Osteoblast (primary cell): Measurements from ENCODE around the gene CEBPE. TPM values are rescaled to one million over a fixed set of nuclear protein-coding genes. Genes with fewer than 3 reads are reported as not detected.
A peak's percentile ranks its signal among the peaks of the same experiment; 100 is the strongest.

ENCODE experiments used
- DNase-seq: peaks from one replicate; pipeline ENCODE4 v3.0.0; 2011; ENCODE audit warnings: low spot score, mixed read lengths; ENCODE audit not compliant: insufficient read length; ENCODE audit errors: missing footprints
- H2AFZ ChIP-seq: 2 replicates; pipeline ENCODE4 v1.6.0; 2011; ENCODE audit warnings: mild to moderate bottlenecking, low read length
- H3K27ac ChIP-seq: 2 replicates; pipeline ENCODE4 v1.5.1; 2011; ENCODE audit warnings: mild to moderate bottlenecking, low read depth, low read length, moderate library complexity
- H3K27me3 ChIP-seq: 2 replicates; pipeline ENCODE4 v1.6.0; 2012; ENCODE audit warnings: mild to moderate bottlenecking, control low read depth, inconsistent platforms, low read length, moderate library complexity; ENCODE audit not compliant: insufficient read depth
- H3K36me3 ChIP-seq: 2 replicates; pipeline ENCODE4 v1.5.1; 2011; ENCODE audit warnings: mild to moderate bottlenecking, low read length, control low read depth, moderate library complexity; ENCODE audit not compliant: insufficient read depth
- H3K4me1 ChIP-seq: 2 replicates; pipeline ENCODE4 v1.5.1; 2011; ENCODE audit warnings: mild to moderate bottlenecking, low read length, control low read depth, moderate library complexity; ENCODE audit not compliant: insufficient read depth
- H3K4me2 ChIP-seq: 2 replicates; pipeline ENCODE4 v1.6.0; 2011; ENCODE audit warnings: mild to moderate bottlenecking, low read length; ENCODE audit not compliant: insufficient read depth
- H3K4me3 ChIP-seq: fragments of 200-600 bp; sonication (generic); 3 replicates; pipeline ENCODE4 v1.5.1; 2012; ENCODE audit warnings: mild to moderate bottlenecking, low read length, inconsistent platforms; ENCODE audit not compliant: insufficient read depth
- H3K79me2 ChIP-seq: 2 replicates; pipeline ENCODE4 v1.6.0; 2012; ENCODE audit warnings: mild to moderate bottlenecking, low read length, control low read depth, inconsistent platforms; ENCODE audit not compliant: insufficient read depth
- H3K9me3 ChIP-seq: 2 replicates; pipeline ENCODE4 v1.5.1; 2011; ENCODE audit warnings: low read depth, low read length, control low read depth
- H4K20me1 ChIP-seq: 2 replicates; pipeline ENCODE4 v1.6.0; 2012; ENCODE audit warnings: mild to moderate bottlenecking, low read length, control low read depth; ENCODE audit not compliant: insufficient read depth
- total RNA-seq: library from RNA; depleted of rRNA; stranded (reverse); fragments of >200 nt; gene quantifications from 2 replicates; pipeline ENCODE4 v1.2.3, GENCODE V29; 2012
- TF ChIP-seq, protein P1 (sequence below): IDR thresholded peaks from 2 replicates; pipeline ENCODE4 v1.5.1; 2011; ENCODE audit warnings: mild to moderate bottlenecking, low read depth, low read length, moderate library complexity; ENCODE audit errors: extremely low read depth

The CEBPE gene
- total RNA-seq, 1 donor: not detected

DNA sequence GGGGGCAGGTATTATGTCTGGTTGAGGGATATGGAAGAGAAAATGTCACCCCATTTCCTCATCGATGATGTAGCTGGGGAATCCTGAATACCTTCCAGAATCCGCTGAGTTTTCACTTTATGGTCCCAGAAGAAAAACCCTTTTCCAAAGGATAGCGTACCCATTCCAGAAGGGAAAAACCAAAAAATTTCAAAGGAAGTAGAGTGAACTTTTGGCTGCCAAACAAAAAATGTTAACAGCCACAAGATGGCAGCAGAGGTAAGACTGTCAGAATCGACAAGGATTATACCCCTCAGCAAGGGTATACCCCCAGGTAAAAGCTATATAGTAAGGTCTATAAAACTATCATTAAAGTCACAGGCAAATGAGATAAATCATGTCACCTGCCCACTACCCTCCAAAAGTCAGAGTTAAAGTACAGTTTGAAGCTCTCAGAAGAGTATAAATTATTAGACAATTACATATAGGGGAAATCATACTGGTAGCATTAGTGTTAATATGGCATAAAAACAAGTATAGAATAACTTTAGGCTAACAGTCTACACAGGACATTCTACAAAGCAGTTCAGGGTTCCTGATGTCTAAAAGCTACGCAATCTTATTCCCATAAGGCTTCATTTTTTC, 42.2 kb downstream of the CEBPE start:
- H3K9me3 ChIP-seq: no peaks in the 10 kb centered on the region
- H3K4me1 ChIP-seq: peaks cover 54% of the 10 kb centered on the region
- H3K27ac ChIP-seq: peak overlapping the region; percentile 90
- peak; percentile 46 for DNase-seq
- TF ChIP-seq, protein P1, sequence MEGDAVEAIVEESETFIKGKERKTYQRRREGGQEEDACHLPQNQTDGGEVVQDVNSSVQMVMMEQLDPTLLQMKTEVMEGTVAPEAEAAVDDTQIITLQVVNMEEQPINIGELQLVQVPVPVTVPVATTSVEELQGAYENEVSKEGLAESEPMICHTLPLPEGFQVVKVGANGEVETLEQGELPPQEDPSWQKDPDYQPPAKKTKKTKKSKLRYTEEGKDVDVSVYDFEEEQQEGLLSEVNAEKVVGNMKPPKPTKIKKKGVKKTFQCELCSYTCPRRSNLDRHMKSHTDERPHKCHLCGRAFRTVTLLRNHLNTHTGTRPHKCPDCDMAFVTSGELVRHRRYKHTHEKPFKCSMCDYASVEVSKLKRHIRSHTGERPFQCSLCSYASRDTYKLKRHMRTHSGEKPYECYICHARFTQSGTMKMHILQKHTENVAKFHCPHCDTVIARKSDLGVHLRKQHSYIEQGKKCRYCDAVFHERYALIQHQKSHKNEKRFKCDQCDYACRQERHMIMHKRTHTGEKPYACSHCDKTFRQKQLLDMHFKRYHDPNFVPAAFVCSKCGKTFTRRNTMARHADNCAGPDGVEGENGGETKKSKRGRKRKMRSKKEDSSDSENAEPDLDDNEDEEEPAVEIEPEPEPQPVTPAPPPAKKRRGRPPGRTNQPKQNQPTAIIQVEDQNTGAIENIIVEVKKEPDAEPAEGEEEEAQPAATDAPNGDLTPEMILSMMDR: peak; percentile 72
- no peaks in the 10 kb centered on the region for H3K27me3 ChIP-seq
- no peak overlapping the region for H2AFZ ChIP-seq
- peaks cover 43% of the 10 kb centered on the region for H3K79me2 ChIP-seq
- H3K4me2 ChIP-seq: no peak overlapping the region
- H3K4me3 ChIP-seq: no peak overlapping the region
- peaks cover 1% of the 10 kb centered on the region for H4K20me1 ChIP-seq
- H3K36me3 ChIP-seq: peaks cover 82% of the 10 kb centered on the region

DNA sequence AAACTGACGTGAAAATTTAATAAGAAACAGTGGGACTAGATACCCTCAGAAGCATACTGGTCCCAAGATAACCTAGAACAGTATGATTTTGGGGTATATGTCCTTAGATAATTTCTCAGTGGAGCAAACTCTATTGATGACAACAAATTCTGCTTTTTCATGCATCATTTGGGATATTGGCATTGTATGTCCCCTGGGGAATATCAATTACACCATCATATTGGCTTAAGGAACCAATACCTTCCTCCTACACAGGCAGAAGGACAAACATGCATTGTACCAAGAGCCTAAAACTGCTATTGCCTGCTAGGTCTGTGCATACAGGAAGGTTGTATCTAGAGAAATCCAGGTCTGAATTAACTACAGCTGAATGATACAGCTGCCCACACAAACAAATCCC, 44.1 kb downstream of the CEBPE start:
- H3K9me3 ChIP-seq: no peaks in the 10 kb centered on the region
- H3K27ac ChIP-seq: no peak overlapping the region
- peaks cover 53% of the 10 kb centered on the region for H3K4me1 ChIP-seq
- peaks cover 64% of the 10 kb centered on the region for H3K36me3 ChIP-seq
- TF ChIP-seq, protein P1: no peak
- H3K27me3 ChIP-seq: no peaks in the 10 kb centered on the region
- no peak overlapping the region for H2AFZ ChIP-seq
- DNase-seq: no peak
- H3K4me3 ChIP-seq: no peak overlapping the region
- H3K4me2 ChIP-seq: no peak overlapping the region
- H4K20me1 ChIP-seq: peaks cover 9% of the 10 kb centered on the region
- H3K79me2 ChIP-seq: peaks cover 56% of the 10 kb centered on the region

DNA sequence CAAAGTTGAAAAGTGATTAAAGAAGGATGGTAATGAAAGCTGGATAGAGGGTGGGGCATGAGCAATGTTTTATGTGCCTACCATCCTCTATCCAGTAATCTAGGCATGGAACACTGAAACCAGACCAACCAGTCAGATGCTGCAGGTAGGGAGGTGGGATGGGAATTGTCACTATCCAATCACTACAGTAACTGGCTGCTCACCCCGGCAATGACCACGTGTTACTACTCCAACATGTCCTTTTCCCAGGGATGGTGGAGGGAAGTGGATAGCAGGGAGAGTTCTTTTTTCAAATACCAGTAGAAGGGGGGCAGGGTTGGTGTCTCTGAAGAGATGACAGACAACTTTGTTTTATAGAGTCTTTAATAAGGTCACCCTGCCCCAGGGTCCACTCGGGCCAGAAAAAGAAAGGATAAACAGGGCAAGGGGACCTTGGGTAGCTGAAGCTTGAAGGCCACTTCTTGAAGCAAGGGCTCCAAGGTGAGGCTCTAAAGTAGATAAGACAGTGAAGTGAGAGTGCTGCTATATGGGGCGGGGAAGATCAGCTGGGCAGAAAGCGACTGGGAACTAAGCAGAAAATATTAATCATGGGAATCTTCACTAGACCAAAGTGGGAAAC, 47.0 kb downstream of the CEBPE start:
- no peaks in the 10 kb centered on the region for H3K9me3 ChIP-seq
- H3K27ac ChIP-seq: peak overlapping the region; percentile 78
- peaks cover 83% of the 10 kb centered on the region for H3K79me2 ChIP-seq

More for the DNA sequence above, 47.0 kb downstream of the CEBPE start:
- H4K20me1 ChIP-seq: peaks cover 31% of the 10 kb centered on the region
- no peaks in the 10 kb centered on the region for H3K27me3 ChIP-seq
- peaks cover 39% of the 10 kb centered on the region for H3K4me1 ChIP-seq
- peaks cover 72% of the 10 kb centered on the region for H3K36me3 ChIP-seq
- TF ChIP-seq, protein P1: no peak
- H3K4me2 ChIP-seq: peak overlapping the region; percentile 98
- H3K4me3 ChIP-seq: peak overlapping the region; percentile 86
- DNase-seq: peak; percentile 22
- H2AFZ ChIP-seq: no peak overlapping the region
